SK-N-SH (cell line): ENCODE data around the gene SCNN1G. TPM values are rescaled to one million over a fixed set of nuclear protein-coding genes. Genes with fewer than 3 reads are reported as not detected.

Source experiments
- CTCF ChIA-PET: fragments of 300-600, 350-600 bp; formaldehyde crosslinking; extraction: SDS; loops from one replicate; lab custom pipeline; 2021; lab: Yijun Ruan, JAX
- POLR2A ChIA-PET: fragments of 350-600 bp; sonication (Branson Sonifier 250); formaldehyde crosslinking; extraction: SDS; loops from one replicate; lab custom pipeline; 2020; ENCODE audit warnings: antibody characterized with exemption, inconsistent platforms; lab: Yijun Ruan, JAX
- DNase-seq: peaks from one replicate; pipeline ENCODE4 v3.0.0; 2012
- H2AFZ ChIP-seq: fragments of 200-600 bp; sonication (generic); 2 replicates; pipeline ENCODE4 v1.8.1; 2016; ENCODE audit warnings: antibody characterized with exemption, mild to moderate bottlenecking, low read depth
- H3F3A ChIP-seq: fragments of 200-600 bp; sonication (generic); replicated peaks from 2 replicates; pipeline ENCODE3; 2016; ENCODE audit warnings: antibody characterized with exemption, mild to moderate bottlenecking; ENCODE audit not compliant: insufficient read depth
- H3K27ac ChIP-seq, 2 experiments: fragments of 200-500 bp in 1 of 2; fragments of 200-600 bp in 1 of 2; sonication (Bioruptor generic) in 1 of 2; sonication (generic), shearing (Covaris generic) in 1 of 2; 2 replicates each; pipeline versions ENCODE4 v1.5.1 to v1.6.1; 2014 to 2016; ENCODE audit warnings: low read depth in 2 of 2, inconsistent platforms in 1 of 2, low read length in 1 of 2, mild to moderate bottlenecking in 1 of 2, mixed read lengths in 1 of 2
- H3K27me3 ChIP-seq: fragments of 200-600 bp; sonication (generic), shearing (Covaris generic); 2 replicates; pipeline ENCODE4 v1.6.1; 2016; ENCODE audit warnings: mixed run types; ENCODE audit not compliant: insufficient read depth
- H3K36me3 ChIP-seq, 2 experiments: fragments of 200-500 bp in 1 of 2; fragments of 200-600 bp in 1 of 2; sonication (Bioruptor generic) in 1 of 2; sonication (generic) in 1 of 2; replicated peaks in 1 of 2; 2 replicates each; pipeline versions ENCODE3 to v1.5.1; 2014 to 2016; ENCODE audit warnings: low read length in 1 of 2, mild to moderate bottlenecking in 1 of 2; ENCODE audit not compliant: insufficient read depth in 2 of 2, control insufficient read depth in 1 of 2
- H3K4me1 ChIP-seq, 2 experiments: fragments of 200-500 bp in 1 of 2; fragments of 200-600 bp in 1 of 2; sonication (Bioruptor generic) in 1 of 2; sonication (generic), shearing (Covaris generic) in 1 of 2; 2 replicates each; pipeline versions ENCODE4 v1.5.1 to v1.6.1; 2014 to 2016; ENCODE audit warnings: low read depth in 1 of 2, low read length in 1 of 2, mixed run types in 1 of 2; ENCODE audit not compliant: insufficient read depth in 2 of 2, control insufficient read depth in 1 of 2
- H3K4me2 ChIP-seq: fragments of 200-600 bp; sonication (generic), shearing (Covaris generic); 2 replicates; pipeline ENCODE4 v1.6.1; 2017; ENCODE audit warnings: mixed run types
- H3K4me3 ChIP-seq, 2 experiments: fragments of 200-500 bp in 1 of 2; fragments of 200-600 bp in 1 of 2; sonication (Bioruptor generic) in 1 of 2; sonication (generic), shearing (Covaris generic) in 1 of 2; 2 replicates each; pipeline versions ENCODE4 v1.5.1 to v1.8.1; 2014 to 2016; ENCODE audit warnings: low read depth in 2 of 2, inconsistent platforms in 1 of 2, low read length in 1 of 2, mild to moderate bottlenecking in 1 of 2, mixed read lengths in 1 of 2, moderate library complexity in 1 of 2
- H3K79me2 ChIP-seq: fragments of 200-600 bp; sonication (generic); 2 replicates; pipeline ENCODE4 v1.8.1; 2017; ENCODE audit warnings: mild to moderate bottlenecking; ENCODE audit not compliant: insufficient read depth
- H3K9ac ChIP-seq: fragments of 200-600 bp; sonication (generic); 2 replicates; pipeline ENCODE4 v1.6.1; 2017; ENCODE audit warnings: mixed run types
- H3K9me2 ChIP-seq: fragments of 200-600 bp; sonication (generic); 2 replicates; pipeline ENCODE4 v1.6.1; 2017; ENCODE audit warnings: mixed run types
- H3K9me3 ChIP-seq: fragments of 200-600 bp; sonication (generic); 2 replicates; pipeline ENCODE4 v1.6.1; 2017; ENCODE audit warnings: mixed run types, mild to moderate bottlenecking, moderate library complexity
- H4K20me1 ChIP-seq: fragments of 200-600 bp; sonication (generic); 2 replicates; pipeline ENCODE4 v1.6.1; 2017; ENCODE audit warnings: mild to moderate bottlenecking, mixed run types; ENCODE audit not compliant: insufficient read depth
- FOXJ3 ChIP-seq: sonication (generic); formaldehyde crosslinking; IDR thresholded peaks from 2 replicates; pipeline ENCODE4 v1.5.1; 2020; ENCODE audit warnings: mild to moderate bottlenecking, missing genetic modification reagents
- FOXM1 ChIP-seq: IDR thresholded peaks from 2 replicates; pipeline ENCODE4 v1.4.0; 2012; ENCODE audit warnings: low read depth, mild to moderate bottlenecking
- IRF3 ChIP-seq: fragments of 150-350 bp; IDR thresholded peaks from 2 replicates; pipeline ENCODE4 v1.6.1; 2016; ENCODE audit warnings: mild to moderate bottlenecking, low read depth, low read length
- JUND ChIP-seq: IDR thresholded peaks from 2 replicates; pipeline ENCODE4 v1.4.0; 2012
- RCOR1 ChIP-seq: fragments of 150-350 bp; IDR thresholded peaks from 2 replicates; pipeline ENCODE4 v1.6.1; 2017; ENCODE audit warnings: antibody characterized with exemption, low read length
- RXRA ChIP-seq: IDR thresholded peaks from 2 replicates; pipeline ENCODE4 v1.4.0; 2012; ENCODE audit warnings: low read depth, mild to moderate bottlenecking, borderline replicate concordance
- SIN3A ChIP-seq: IDR thresholded peaks from 2 replicates; pipeline ENCODE4 v1.6.1; 2012; ENCODE audit warnings: low read depth, mild to moderate bottlenecking, low read length, moderate library complexity, borderline replicate concordance
- SMC3 ChIP-seq: IDR thresholded peaks from 2 replicates; pipeline ENCODE4 v1.6.1; 2012; ENCODE audit warnings: low read depth, low read length, improper control_type of control experiment
- TCF12 ChIP-seq: IDR thresholded peaks from 2 replicates; pipeline ENCODE4 v1.4.0; 2012
- USF1 ChIP-seq: IDR thresholded peaks from 2 replicates; pipeline ENCODE4 v1.4.0; 2012; ENCODE audit warnings: low read depth, borderline replicate concordance
- WGBS: methylation state at CpG from one replicate; pipeline ENCODE4 v1.1.6; 2017; ENCODE audit warnings: low lambda C conversion rate; 5-methylcytosine and 5-hydroxymethylcytosine counted together
- polyA plus RNA-seq, 3 experiments: library from polyadenylated mRNA; depleted of rRNA; stranded (reverse); fragments of >200 nt; gene quantifications; 2 replicates each; pipeline ENCODE4 v1.2.3, GENCODE V29; 2012

SCNN1G gene
- polyA plus RNA-seq, 1 of the 3 experiments (the other 2 are of a cell fraction): not detected

GRCh38 chr16:23213831-23214230, 31.3 kb downstream of the SCNN1G start:
- H3K79me2 ChIP-seq: no peaks in the 10 kb centered on the region
- DNase-seq: no peak
- no peak overlapping the region for H3K9ac ChIP-seq
- H3K36me3 ChIP-seq: no peaks in the 10 kb centered on the region
- H3K4me3 ChIP-seq: no peak overlapping the region
- H3F3A ChIP-seq: no peaks in the 10 kb centered on the region
- H2AFZ ChIP-seq: no peak overlapping the region
- H3K27me3 ChIP-seq: no peaks in the 10 kb centered on the region
- H3K27ac ChIP-seq: no peak overlapping the region
- H3K9me2 ChIP-seq: no peaks in the 10 kb centered on the region
- H3K4me1 ChIP-seq: no peaks in the 10 kb centered on the region
- H3K9me3 ChIP-seq: no peaks in the 10 kb centered on the region
- H3K4me2 ChIP-seq: no peak overlapping the region
- no peak for TF ChIP-seq USF1
- TF ChIP-seq FOXM1: no peak
- TF ChIP-seq JUND: no peak
- no peak for TF ChIP-seq IRF3
- no peak for TF ChIP-seq RCOR1
- TF ChIP-seq FOXJ3: no peak
- no peak for TF ChIP-seq RXRA
- WGBS: 32% methylated on average over 3 of the region's 3 CpGs
- H4K20me1 ChIP-seq: no peaks in the 10 kb centered on the region
- ChIA-PET CTCF (interaction anchor here (1.4 to 2.0 kb wide), 2 partner anchors 31 to 220 kb away, joined by 3 to 7 read pairs; no protein-coding TSS in a partner anchor), POLR2A (no interaction called here)

GRCh38 chr16:23214796-23215195, 32.3 kb downstream of the SCNN1G start:
- TF ChIP-seq JUND (no peak), SIN3A (no peak), USF1 (no peak), SMC3 (no peak), TCF12 (no peak)
- TF ChIP-seq, all 33 proteins: peak for 0
- no peak overlapping the region for H3K4me3 ChIP-seq
- ChIA-PET CTCF (interaction anchor here (1.4 kb wide), 1 partner anchor 219 kb away, joined by 6 read pairs; no protein-coding TSS in a partner anchor), POLR2A (no interaction called here)
- no peaks in the 10 kb centered on the region for H3K4me1 ChIP-seq
- WGBS: 63% methylated on average over 5 of the region's 7 CpGs
- DNase-seq: no peak
- no peaks in the 10 kb centered on the region for H3K9me2 ChIP-seq
- no peak overlapping the region for H2AFZ ChIP-seq
- no peaks in the 10 kb centered on the region for H3K9me3 ChIP-seq
- H3K27ac ChIP-seq: no peak overlapping the region
- H3K9ac ChIP-seq: no peak overlapping the region
- no peaks in the 10 kb centered on the region for H3K36me3 ChIP-seq
- no peak overlapping the region for H3K4me2 ChIP-seq
- H3K27me3 ChIP-seq: no peaks in the 10 kb centered on the region
- no peaks in the 10 kb centered on the region for H3K79me2 ChIP-seq
- no peaks in the 10 kb centered on the region for H4K20me1 ChIP-seq
- no peaks in the 10 kb centered on the region for H3F3A ChIP-seq
